Mesendoderm (in vitro differentiated cells): ENCODE results near the gene ZNF79.

Experiments used
- DNase-seq: peaks from one replicate; pipeline ENCODE4 v3.0.0; 2013
- H2AK5ac ChIP-seq: 2 replicates; pipeline ENCODE4 v1.6.1; 2013; ENCODE audit warnings: low read length, inconsistent platforms
- H2BK120ac ChIP-seq: 2 replicates; pipeline ENCODE4 v1.6.1; 2013; ENCODE audit warnings: low read depth, mild to moderate bottlenecking, low read length, moderate library complexity, mixed read lengths
- H2BK15ac ChIP-seq: replicated peaks from 2 replicates; pipeline ENCODE4 v1.6.1; 2013; ENCODE audit warnings: low read depth, mild to moderate bottlenecking, moderate library complexity
- H2BK5ac ChIP-seq: 2 replicates; pipeline ENCODE4 v1.6.1; 2013; ENCODE audit warnings: low read length, inconsistent platforms
- H3K18ac ChIP-seq: 2 replicates; pipeline ENCODE4 v1.6.1; 2013; ENCODE audit warnings: mild to moderate bottlenecking, low read length, mixed read lengths
- H3K23ac ChIP-seq: one replicate; pipeline ENCODE4 v1.6.1; 2013; ENCODE audit warnings: low read length
- H3K27ac ChIP-seq: 2 replicates; pipeline ENCODE4 v1.5.1; 2013; ENCODE audit warnings: low read depth, mild to moderate bottlenecking, inconsistent platforms, low read length, moderate library complexity
- H3K27me3 ChIP-seq: 2 replicates; pipeline ENCODE4 v1.6.1; 2013; ENCODE audit warnings: low read length, control low read depth, mild to moderate bottlenecking, inconsistent platforms; ENCODE audit not compliant: insufficient read depth, poor library complexity
- H3K36me3 ChIP-seq: 2 replicates; pipeline ENCODE4 v1.6.1; 2013; ENCODE audit warnings: low read length, inconsistent platforms; ENCODE audit not compliant: control insufficient read depth, insufficient read depth
- H3K4ac ChIP-seq: one replicate; pipeline ENCODE4 v1.6.1; 2013; ENCODE audit warnings: low read depth, mild to moderate bottlenecking, low read length, moderate library complexity
- H3K4me1 ChIP-seq: 2 replicates; pipeline ENCODE4 v1.6.1; 2013; ENCODE audit warnings: low read depth, low read length, inconsistent platforms; ENCODE audit not compliant: control insufficient read depth
- H3K4me2 ChIP-seq: 2 replicates; pipeline ENCODE4 v1.6.1; 2013; ENCODE audit warnings: low read length
- H3K4me3 ChIP-seq: 2 replicates; pipeline ENCODE4 v1.5.1; 2013; ENCODE audit warnings: mild to moderate bottlenecking, low read length
- H3K56ac ChIP-seq: one replicate; pipeline ENCODE4 v1.6.1; 2013; ENCODE audit warnings: low read length
- H3K79me1 ChIP-seq: 2 replicates; pipeline ENCODE4 v1.6.1; 2013; ENCODE audit warnings: low read length, inconsistent platforms
- H3K79me2 ChIP-seq: 2 replicates; pipeline ENCODE4 v1.6.1; 2013; ENCODE audit warnings: mild to moderate bottlenecking, low read length; ENCODE audit not compliant: control insufficient read depth, insufficient read depth
- H3K9ac ChIP-seq: 2 replicates; pipeline ENCODE4 v1.6.1; 2013; ENCODE audit warnings: low read length, inconsistent platforms
- H4K5ac ChIP-seq: one replicate; pipeline ENCODE4 v1.6.1; 2013; ENCODE audit warnings: low read length
- H4K8ac ChIP-seq: one replicate; pipeline ENCODE4 v1.6.1; 2013; ENCODE audit warnings: low read depth, mild to moderate bottlenecking, control low read depth, low read length, moderate library complexity
- WGBS: extraction: QIAGEN DNeasy Blood & Tissue Kit; methylation state at CpG from one replicate; pipeline ENCODE4 v1.1.7; 2013; ENCODE audit warnings: low lambda C conversion rate, missing lambda C conversion rate; ENCODE audit not compliant: insufficient coverage; ENCODE audit errors: extremely low coverage; 5-methylcytosine and 5-hydroxymethylcytosine counted together

The ZNF79 gene

DNA sequence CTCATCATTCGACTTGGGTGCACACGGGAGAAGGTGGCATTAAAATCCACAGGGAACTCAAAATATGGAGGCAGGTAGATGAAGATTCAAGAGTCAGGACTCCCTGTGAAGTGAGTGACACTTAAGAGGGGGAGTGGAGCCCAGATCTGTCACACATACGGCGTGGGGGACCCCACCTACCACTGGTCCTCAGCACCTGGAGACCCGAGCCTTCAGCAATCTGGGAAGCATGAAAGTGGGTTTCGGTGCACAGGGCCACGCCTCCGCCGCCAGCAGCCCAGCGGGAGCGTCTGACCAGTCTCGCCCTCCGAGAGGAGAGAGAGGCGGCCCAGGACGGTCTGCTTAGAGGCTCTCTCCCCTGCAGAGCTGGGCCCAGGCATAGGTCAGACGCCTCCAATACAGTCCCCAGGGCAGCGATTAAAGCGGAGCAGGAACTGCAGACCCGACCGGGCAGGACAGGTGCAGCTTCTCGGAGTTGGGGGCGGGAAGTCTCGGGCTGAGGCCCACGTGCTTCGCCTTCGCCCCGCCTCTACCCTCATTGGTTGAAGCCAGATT, 27.9 kb upstream of the ZNF79 start:
- peaks cover 5% of the 10 kb centered on the region for H3K79me1 ChIP-seq
- no peak for DNase-seq
- no peaks in the 10 kb centered on the region for H3K27me3 ChIP-seq
- H4K5ac ChIP-seq: no peak overlapping the region
- no peaks in the 10 kb centered on the region for H3K36me3 ChIP-seq
- H3K4me1 ChIP-seq: peaks cover 3% of the 10 kb centered on the region
- peak overlapping the region; percentile 67 for H3K4me2 ChIP-seq
- H3K56ac ChIP-seq: peak overlapping the region; percentile 44
- no peak overlapping the region for H4K8ac ChIP-seq
- H2AK5ac ChIP-seq: no peak overlapping the region
- peak overlapping the region; percentile 23 for H3K4me3 ChIP-seq
- no peak overlapping the region for H3K4ac ChIP-seq
- no peak overlapping the region for H2BK5ac ChIP-seq
- no peak overlapping the region for H3K23ac ChIP-seq
- H2BK15ac ChIP-seq: no peak overlapping the region
- peaks cover 2% of the 10 kb centered on the region for H3K79me2 ChIP-seq
- H3K9ac ChIP-seq: peak overlapping the region; percentile 32
- no peak overlapping the region for H2BK120ac ChIP-seq
- H3K18ac ChIP-seq: no peak overlapping the region
- WGBS: no CpG with 5 or more reads among the region's 27 CpGs
- no peak overlapping the region for H3K27ac ChIP-seq

DNA sequence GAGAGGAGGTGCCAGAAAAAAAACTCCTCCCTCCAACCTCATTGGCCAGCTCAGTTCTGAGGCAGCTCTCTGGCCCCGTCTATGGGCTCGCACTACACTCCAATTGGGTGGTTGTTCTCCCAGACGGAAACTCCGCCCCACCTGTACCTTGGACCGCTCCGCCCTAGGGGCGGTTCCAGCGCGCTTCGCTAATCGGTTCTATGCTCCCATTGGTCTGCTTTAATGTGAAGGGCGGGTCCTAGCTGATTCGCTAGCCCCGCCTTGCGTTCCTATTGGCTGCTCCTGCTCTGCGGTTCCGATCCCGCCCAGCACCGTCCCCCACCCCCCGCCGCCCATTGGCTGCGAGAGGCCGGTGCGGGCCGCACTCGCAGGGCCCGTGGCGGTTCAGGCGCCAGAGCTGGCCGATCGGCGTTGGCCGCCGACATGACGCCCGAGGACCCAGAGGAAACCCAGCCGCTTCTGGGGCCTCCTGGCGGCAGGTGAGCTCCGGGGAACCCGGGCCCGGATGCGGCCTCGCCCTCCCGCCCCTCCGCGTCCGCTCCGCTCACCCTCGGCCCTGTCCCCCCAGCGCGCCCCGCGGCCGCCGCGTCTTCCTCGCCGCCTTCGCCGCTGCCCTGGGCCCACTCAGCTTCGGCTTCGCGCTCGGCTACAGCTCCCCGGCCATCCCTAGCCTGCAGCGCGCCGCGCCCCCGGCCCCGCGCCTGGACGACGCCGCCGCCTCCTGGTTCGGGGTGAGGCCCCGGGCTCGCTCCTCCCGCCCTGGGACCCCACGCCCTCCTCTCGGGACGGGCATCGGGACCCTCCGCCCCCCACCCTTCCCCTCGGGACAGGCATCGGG, 27.2 kb upstream of the ZNF79 start, which contains the start of gene SLC2A8:
Gene SLC2A8 (plus strand): TSS at position 362 of the 838 bp plus-strand sequence. CDS start 62 bp downstream, at position 424.
- peaks cover 2% of the 10 kb centered on the region for H3K79me2 ChIP-seq
- peak within 1 kb of the TSS; percentile 58 for H3K4me3 ChIP-seq
- no peaks in the 10 kb centered on the region for H3K27me3 ChIP-seq
- H3K9ac ChIP-seq: peak within 1 kb of the TSS; percentile 87
- WGBS: no CpG with 5 or more reads among the region's 87 CpGs
- peak within 1 kb of the TSS; percentile 96 for H3K56ac ChIP-seq
- no peak within 1 kb of the TSS for H4K8ac ChIP-seq
- H3K18ac ChIP-seq: peak within 1 kb of the TSS; percentile 60
- DNase-seq: peak; percentile 100
- H3K23ac ChIP-seq: no peak within 1 kb of the TSS
- H3K4me1 ChIP-seq: peaks cover 3% of the 10 kb centered on the region
- H3K36me3 ChIP-seq: no peaks in the 10 kb centered on the region
- H3K27ac ChIP-seq: peak within 1 kb of the TSS; percentile 55
- H2BK120ac ChIP-seq: no peak within 1 kb of the TSS
- peaks cover 5% of the 10 kb centered on the region for H3K79me1 ChIP-seq
- H2BK5ac ChIP-seq: no peak within 1 kb of the TSS
- H3K4ac ChIP-seq: peak within 1 kb of the TSS; percentile 63
- peak within 1 kb of the TSS; percentile 90 for H3K4me2 ChIP-seq
- H4K5ac ChIP-seq: no peak within 1 kb of the TSS
- H2AK5ac ChIP-seq: no peak within 1 kb of the TSS
- H2BK15ac ChIP-seq: no peak within 1 kb of the TSS

DNA sequence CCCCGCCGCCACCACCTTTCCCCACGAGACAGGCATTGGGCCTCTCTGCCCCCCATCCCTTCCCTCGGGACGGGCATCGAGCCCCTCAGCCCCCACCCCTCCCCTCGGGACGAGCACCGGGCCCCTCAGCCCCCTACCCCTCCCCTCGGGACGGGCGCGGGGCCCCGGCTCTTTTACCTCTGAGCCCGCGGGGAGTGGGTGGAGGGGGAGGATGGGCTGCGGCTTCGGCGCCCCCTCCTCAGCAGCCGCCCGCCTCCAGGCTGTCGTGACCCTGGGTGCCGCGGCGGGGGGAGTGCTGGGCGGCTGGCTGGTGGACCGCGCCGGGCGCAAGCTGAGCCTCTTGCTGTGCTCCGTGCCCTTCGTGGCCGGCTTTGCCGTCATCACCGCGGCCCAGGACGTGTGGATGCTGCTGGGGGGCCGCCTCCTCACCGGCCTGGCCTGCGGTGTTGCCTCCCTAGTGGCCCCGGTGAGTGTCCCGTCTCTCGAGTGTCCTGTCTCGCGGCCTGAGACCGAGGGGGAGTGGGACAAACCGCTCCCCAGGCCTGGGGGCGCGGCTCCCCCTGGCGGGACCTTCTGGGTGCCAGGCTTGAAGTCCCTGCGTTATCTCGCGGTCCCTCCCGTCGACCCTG, 26.4 kb upstream of the ZNF79 start:
- no peak overlapping the region for H3K4ac ChIP-seq
- peaks cover 3% of the 10 kb centered on the region for H3K4me1 ChIP-seq
- no peak overlapping the region for H2BK5ac ChIP-seq
- H2BK120ac ChIP-seq: no peak overlapping the region
- H3K56ac ChIP-seq: peak overlapping the region; percentile 96
- H2AK5ac ChIP-seq: no peak overlapping the region
- peak overlapping the region; percentile 90 for H3K4me2 ChIP-seq
- peak overlapping the region; percentile 58 for H3K4me3 ChIP-seq
- H4K5ac ChIP-seq: no peak overlapping the region
- H3K27ac ChIP-seq: peak overlapping the region; percentile 55
- H3K79me2 ChIP-seq: peaks cover 2% of the 10 kb centered on the region
- H3K23ac ChIP-seq: no peak overlapping the region
- WGBS: no CpG with 5 or more reads among the region's 55 CpGs
- no peak overlapping the region for H4K8ac ChIP-seq
- H3K79me1 ChIP-seq: peaks cover 5% of the 10 kb centered on the region
- peak overlapping the region; percentile 60 for H3K18ac ChIP-seq
- H3K36me3 ChIP-seq: no peaks in the 10 kb centered on the region
- DNase-seq: peak; percentile 57
- no peak overlapping the region for H2BK15ac ChIP-seq
- H3K27me3 ChIP-seq: no peaks in the 10 kb centered on the region
- peak overlapping the region; percentile 87 for H3K9ac ChIP-seq

DNA sequence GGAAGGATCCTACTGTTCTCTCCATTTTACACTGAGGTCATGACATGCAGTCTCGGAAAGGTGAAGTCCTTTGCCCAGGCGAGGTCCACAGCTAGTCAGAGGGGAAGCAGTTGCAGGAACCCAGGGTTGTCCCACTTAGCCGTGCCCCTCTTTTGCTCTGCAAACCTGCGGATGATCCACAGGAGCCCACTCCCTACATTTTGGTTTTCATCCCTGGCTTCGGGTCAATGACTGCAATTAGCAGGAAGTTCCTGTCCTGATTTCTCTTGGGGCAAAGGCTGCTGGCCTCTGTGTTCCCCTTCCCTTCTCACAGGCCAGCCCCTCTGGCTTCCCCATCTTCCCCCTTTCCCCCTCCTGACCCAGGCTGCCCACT, 25.9 kb upstream of the ZNF79 start:
- Histone ChIP-seq H2AK5ac (no peak overlapping the region), H3K4me2 (peak overlapping the region; percentile 90), H3K36me3 (no peaks in the 10 kb centered on the region), H4K5ac (no peak overlapping the region), H3K27me3 (no peaks in the 10 kb centered on the region), H2BK5ac (no peak overlapping the region), H3K4me1 (peaks cover 3% of the 10 kb centered on the region), H3K27ac (no peak overlapping the region), H4K8ac (no peak overlapping the region), H3K56ac (peak overlapping the region; percentile 96), H3K4ac (no peak overlapping the region), H3K79me2 (peaks cover 2% of the 10 kb centered on the region), H2BK15ac (no peak overlapping the region), H2BK120ac (no peak overlapping the region), H3K18ac (no peak overlapping the region), H3K23ac (no peak overlapping the region), H3K9ac (peak overlapping the region; percentile 87), H3K79me1 (peaks cover 5% of the 10 kb centered on the region), H3K4me3 (no peak overlapping the region)
- no CpG with 5 or more reads among the region's 5 CpGs for WGBS
- DNase-seq: no peak

DNA sequence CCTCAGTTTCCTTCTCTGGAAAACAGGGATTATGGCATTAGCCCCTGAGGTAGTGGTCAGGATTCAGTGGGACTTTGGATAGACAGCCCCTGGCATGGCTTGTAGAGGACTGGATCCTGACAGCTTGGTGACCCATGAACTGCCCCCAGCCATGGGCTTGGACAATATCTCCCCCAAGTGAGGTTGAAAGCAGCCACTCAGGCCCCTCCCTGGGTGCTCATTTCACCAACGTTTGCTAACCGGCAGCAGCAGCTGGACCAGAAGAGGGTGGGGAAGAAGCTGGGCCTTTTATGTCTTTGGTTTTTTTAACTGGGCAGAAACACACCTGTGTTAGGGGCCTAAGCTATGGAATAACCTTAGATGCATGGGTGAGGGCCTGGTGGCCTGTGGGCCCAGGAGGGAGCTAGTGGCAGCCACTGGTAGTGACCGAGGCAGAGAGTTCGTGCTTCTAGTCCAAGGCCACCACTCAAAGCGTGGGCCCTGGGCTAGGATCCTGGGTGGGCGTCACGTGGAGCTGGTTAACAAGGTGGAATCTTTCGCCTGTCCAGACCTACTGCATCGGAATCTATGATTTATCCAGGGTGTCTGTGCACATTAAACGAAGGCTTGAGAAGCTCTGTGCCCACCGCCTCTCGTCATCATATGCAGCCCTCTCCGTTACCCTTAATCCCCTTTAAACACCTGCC, 25.3 kb upstream of the ZNF79 start:
- no CpG with 5 or more reads among the region's 13 CpGs for WGBS
- no peak overlapping the region for H3K4me2 ChIP-seq
- H3K4me3 ChIP-seq: no peak overlapping the region

More for the DNA sequence above, 25.3 kb upstream of the ZNF79 start:
- H3K9ac ChIP-seq: peak overlapping the region; percentile 44
- H3K36me3 ChIP-seq: no peaks in the 10 kb centered on the region
- no peak overlapping the region for H2BK15ac ChIP-seq
- H3K4ac ChIP-seq: no peak overlapping the region
- H2AK5ac ChIP-seq: no peak overlapping the region
- H4K5ac ChIP-seq: no peak overlapping the region
- no peak overlapping the region for H4K8ac ChIP-seq
- H2BK5ac ChIP-seq: no peak overlapping the region
- H3K56ac ChIP-seq: no peak overlapping the region
- no peak overlapping the region for H3K18ac ChIP-seq
- no peak overlapping the region for H2BK120ac ChIP-seq
- H3K4me1 ChIP-seq: peaks cover 3% of the 10 kb centered on the region
- H3K79me1 ChIP-seq: peaks cover 5% of the 10 kb centered on the region
- no peak for DNase-seq
- H3K23ac ChIP-seq: no peak overlapping the region
- no peak overlapping the region for H3K27ac ChIP-seq
- no peaks in the 10 kb centered on the region for H3K27me3 ChIP-seq
- peaks cover 2% of the 10 kb centered on the region for H3K79me2 ChIP-seq
